WTC11 (cell line): Measurements from ENCODE around the gene KRTAP5-2.

Experiments used
- ATF3 ChIP-seq: sonication (generic); formaldehyde crosslinking; conservative IDR thresholded peaks from 2 replicates; pipeline ENCODE4 v1.8.1; 2022; ENCODE audit warnings: mild to moderate bottlenecking, missing genetic modification reagents
- ETV6 ChIP-seq: sonication (generic); formaldehyde crosslinking; IDR thresholded peaks from 2 replicates; pipeline ENCODE4 v1.8.1; 2022; ENCODE audit warnings: mild to moderate bottlenecking, missing genetic modification reagents
- TF ChIP-seq, protein P1 (sequence below): fragments of 200-600 bp; IDR thresholded peaks from 2 replicates; pipeline ENCODE4 v1.8.0; 2022; ENCODE audit warnings: antibody characterized with exemption
- TF ChIP-seq, protein P2 (sequence below): sonication (generic); formaldehyde crosslinking; IDR thresholded peaks from 2 replicates; pipeline ENCODE4 v1.8.0; 2022; ENCODE audit warnings: mild to moderate bottlenecking, missing genetic modification reagents

GRCh38 chr11:1586699-1587098 is 11.4 kb downstream of the KRTAP5-2 start:
- TF ChIP-seq, protein P1, sequence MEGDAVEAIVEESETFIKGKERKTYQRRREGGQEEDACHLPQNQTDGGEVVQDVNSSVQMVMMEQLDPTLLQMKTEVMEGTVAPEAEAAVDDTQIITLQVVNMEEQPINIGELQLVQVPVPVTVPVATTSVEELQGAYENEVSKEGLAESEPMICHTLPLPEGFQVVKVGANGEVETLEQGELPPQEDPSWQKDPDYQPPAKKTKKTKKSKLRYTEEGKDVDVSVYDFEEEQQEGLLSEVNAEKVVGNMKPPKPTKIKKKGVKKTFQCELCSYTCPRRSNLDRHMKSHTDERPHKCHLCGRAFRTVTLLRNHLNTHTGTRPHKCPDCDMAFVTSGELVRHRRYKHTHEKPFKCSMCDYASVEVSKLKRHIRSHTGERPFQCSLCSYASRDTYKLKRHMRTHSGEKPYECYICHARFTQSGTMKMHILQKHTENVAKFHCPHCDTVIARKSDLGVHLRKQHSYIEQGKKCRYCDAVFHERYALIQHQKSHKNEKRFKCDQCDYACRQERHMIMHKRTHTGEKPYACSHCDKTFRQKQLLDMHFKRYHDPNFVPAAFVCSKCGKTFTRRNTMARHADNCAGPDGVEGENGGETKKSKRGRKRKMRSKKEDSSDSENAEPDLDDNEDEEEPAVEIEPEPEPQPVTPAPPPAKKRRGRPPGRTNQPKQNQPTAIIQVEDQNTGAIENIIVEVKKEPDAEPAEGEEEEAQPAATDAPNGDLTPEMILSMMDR = no peak
- TF ChIP-seq ETV6 (CRISPR knock-in tag) = no peak
- TF ChIP-seq, protein P2, sequence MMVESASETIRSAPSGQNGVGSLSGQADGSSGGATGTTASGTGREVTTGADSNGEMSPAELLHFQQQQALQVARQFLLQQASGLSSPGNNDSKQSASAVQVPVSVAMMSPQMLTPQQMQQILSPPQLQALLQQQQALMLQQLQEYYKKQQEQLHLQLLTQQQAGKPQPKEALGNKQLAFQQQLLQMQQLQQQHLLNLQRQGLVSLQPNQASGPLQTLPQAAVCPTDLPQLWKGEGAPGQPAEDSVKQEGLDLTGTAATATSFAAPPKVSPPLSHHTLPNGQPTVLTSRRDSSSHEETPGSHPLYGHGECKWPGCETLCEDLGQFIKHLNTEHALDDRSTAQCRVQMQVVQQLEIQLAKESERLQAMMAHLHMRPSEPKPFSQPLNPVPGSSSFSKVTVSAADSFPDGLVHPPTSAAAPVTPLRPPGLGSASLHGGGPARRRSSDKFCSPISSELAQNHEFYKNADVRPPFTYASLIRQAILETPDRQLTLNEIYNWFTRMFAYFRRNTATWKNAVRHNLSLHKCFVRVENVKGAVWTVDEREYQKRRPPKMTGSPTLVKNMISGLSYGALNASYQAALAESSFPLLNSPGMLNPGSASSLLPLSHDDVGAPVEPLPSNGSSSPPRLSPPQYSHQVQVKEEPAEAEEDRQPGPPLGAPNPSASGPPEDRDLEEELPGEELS (CRISPR knock-in tag) = no peak
- TF ChIP-seq ATF3 (CRISPR knock-in tag) = no peak
